Upper lobe of left lung (tissue), 6 donors: ENCODE results near the gene LRP2BP. TPM values are rescaled to one million over a fixed set of nuclear protein-coding genes. Genes with fewer than 3 reads are reported as not detected.
"Not testable (repeated sequence)": the region's sequence is repeated elsewhere in the genome, so short reads cannot be mapped to it uniquely, and the experiment has no call there.

Source experiments
- ATAC-seq, 2 donors: fragments of 200-7000 bp; cut with Tn5 transposase; one replicate each; pipeline ENCODE4 v1.9.1; 2022; ENCODE audit warnings: mild to moderate bottlenecking in 2 of 2, moderate library complexity in 2 of 2; ENCODE audit not compliant: low FRiP score in 2 of 2
- DNase-seq, 2 donors: peaks; one replicate each; pipeline ENCODE4 v3.0.0-alpha.2; 2019 to 2020
- H3K27ac ChIP-seq, 4 donors: fragments of 200-600 bp; sonication (generic); one replicate each; pipeline ENCODE4 v1.5.1; 2016 to 2019
- H3K27me3 ChIP-seq, 4 donors: fragments of 200-600 bp; sonication (generic); one replicate each; pipeline ENCODE4 v1.5.1; 2017 to 2019
- H3K36me3 ChIP-seq, 4 donors: fragments of 200-600 bp; sonication (generic); one replicate each; pipeline ENCODE4 v1.5.1; 2016 to 2019
- H3K4me1 ChIP-seq, 4 donors: fragments of 200-600 bp; sonication (generic); one replicate each; pipeline ENCODE4 v1.5.1; 2018 to 2019
- H3K4me3 ChIP-seq, 4 donors: fragments of 200-600 bp; sonication (generic); one replicate each; pipeline ENCODE4 v1.5.1; 2017 to 2019; ENCODE audit warnings: mild to moderate bottlenecking in 2 of 4, moderate library complexity in 1 of 4
- H3K9me3 ChIP-seq, 4 donors: fragments of 200-600 bp; sonication (generic); one replicate each; pipeline ENCODE4 v1.5.1; 2018 to 2019
- CTCF ChIP-seq, 6 experiments: fragments of 450-650 bp in 4 of 6; fragments of 200-600 bp in 2 of 6; sonication (generic) in 2 of 6; IDR thresholded peaks; one replicate each; pipeline ENCODE4 v1.5.1; 2016 to 2019; ENCODE audit warnings: antibody characterized with exemption in 6 of 6
- EP300 ChIP-seq, 4 donors: sonication (generic); formaldehyde crosslinking; IDR thresholded peaks; one replicate each; pipeline ENCODE4 v1.5.1; 2017; ENCODE audit warnings: antibody characterized with exemption in 4 of 4, control low read depth in 2 of 4
- POLR2A ChIP-seq, 4 donors: fragments of 450-650 bp; IDR thresholded peaks; one replicate each; pipeline ENCODE4 v1.5.1; 2016 to 2017; ENCODE audit warnings: antibody characterized with exemption in 4 of 4, mild to moderate bottlenecking in 2 of 4
- POLR2AphosphoS5 ChIP-seq, 2 donors: sonication (generic); formaldehyde crosslinking; IDR thresholded peaks; one replicate each; pipeline ENCODE4 v1.5.1; 2017; ENCODE audit warnings: antibody characterized with exemption in 2 of 2
- WGBS, 2 donors: methylation state at CpG; one replicate each; pipeline ENCODE4 v1.1.5; 2017 to 2018; 5-methylcytosine and 5-hydroxymethylcytosine counted together
- small RNA-seq, 4 donors: library from RNA; depleted of rRNA; stranded (forward); fragments of <200 nt; gene quantifications; one replicate each; pipeline ENCODE3, GENCODE V24; 2016
- total RNA-seq, 6 donors: library from RNA; depleted of rRNA in 4 of 6; stranded (reverse); fragments of >200 nt in 4 of 6; gene quantifications; one replicate each; pipeline versions ENCODE4 v1.1.0 to v1.2.1, GENCODE V29; 2016 to 2021
- donor health status: DM: no; HTN: no; CAD: no; lungs with moderate emphysema.
- donor health status: DM: no; HTN: yes; CAD: no; lungs with severe emphysema.

The LRP2BP gene
- total RNA-seq, 6 donors from 2014 or later = 0.40 to 4.7 (median 1.3) TPM

GRCh38 chr4:185317880-185318279, 77.8 kb downstream of the LRP2BP start:
- H3K27ac ChIP-seq = no peak overlapping the region

GRCh38 chr4:185317462-185317861, 78.3 kb downstream of the LRP2BP start:
- ATAC-seq, H3K27ac ChIP-seq, H3K27me3 ChIP-seq, H3K4me1 ChIP-seq, DNase-seq, H3K4me3 ChIP-seq, H3K9me3 ChIP-seq: not testable (repeated sequence)
- WGBS, 2 donors = 78 to 96% methylated on average over 3 of the region's 3 CpGs
- H3K36me3 ChIP-seq = peaks cover 0 to 29% (median 10%) of the 10 kb centered on the region in 4 donors

More at GRCh38 chr4:185317880-185318279, 77.8 kb downstream of the LRP2BP start:
- DNase-seq (no peak), ATAC-seq (no peak)
- no peaks in the 10 kb centered on the region for H3K27me3 ChIP-seq
- TF ChIP-seq CTCF (IDR thresholded peaks at IDR 0.05) (no peak), POLR2A (IDR thresholded peaks at IDR 0.05) (no peak), POLR2AphosphoS5 (IDR thresholded peaks at IDR 0.05) (no peak), EP300 (IDR thresholded peaks at IDR 0.05) (no peak)
- no peak overlapping the region for H3K4me3 ChIP-seq
- 84 to 100% methylated on average over 1 of the region's 1 CpG for WGBS, 2 donors
- H3K36me3 ChIP-seq = peaks cover 0 to 25% (median 6%) of the 10 kb centered on the region in 4 donors
- no peaks in the 10 kb centered on the region for H3K9me3 ChIP-seq
- no peaks in the 10 kb centered on the region for H3K4me1 ChIP-seq

Small RNAs within 50 kb of the gene (small RNA-seq; reads per million reads assigned to genes)
- 0 reads per million in 4 donors for gene RF00019

Other genes starting within 250 kb of the LRP2BP start
- 10 to 100 TPM; 12.3 to 42.9 (median 24.0) TPM for gene CFAP97, start 191.9 kb downstream of the LRP2BP start, total RNA-seq
- 100 to 1,000 TPM in 4 of 6 donors, 10 to 100 TPM in 2; 62.9 to 178 (median 123) TPM for gene SNX25, start 186.3 kb downstream of the LRP2BP start, total RNA-seq
- 10 to 100 TPM in 3 of 6 donors, 1 to 10 TPM in 3; 4.4 to 17.4 (median 10.4) TPM for gene ANKRD37, start 917 bp upstream of the LRP2BP start, total RNA-seq
- 10 to 100 TPM; 14.1 to 44.0 (median 25.7) TPM for gene UFSP2, start 30.0 kb upstream of the LRP2BP start, total RNA-seq
- under 1 TPM in 4 of 6 donors, not detected in 2; 0.15 to 0.79 (median 0.48) TPM for gene CCDC110, start 75.8 kb upstream of the LRP2BP start, total RNA-seq
- 100 to 1,000 TPM in 1 of 6 donors, 10 to 100 TPM in 5; 15.9 to 183 (median 42.2) TPM for gene PDLIM3, start 139.6 kb upstream of the LRP2BP start, total RNA-seq